Stomach (tissue), 9 donors: Measurements from ENCODE around the gene TBC1D30. TPM values are rescaled to one million over a fixed set of nuclear protein-coding genes. Genes with fewer than 3 reads are reported as not detected.

ENCODE experiments used
- DNase-seq, 2 donors: peaks; one replicate each; pipeline versions ENCODE4 v3.0.0 to v3.0.0-alpha.2; 2013 to 2019
- H3K27ac ChIP-seq, 5 donors: fragments of 200-600 bp in 4 of 5; sonication (generic) in 4 of 5; one replicate each; pipeline ENCODE4 v1.5.1; 2013 to 2019; ENCODE audit warnings: mild to moderate bottlenecking in 1 of 5, moderate library complexity in 1 of 5
- H3K27me3 ChIP-seq, 3 donors: fragments of 200-600 bp; sonication (generic); one replicate each; pipeline ENCODE4 v1.5.1; 2017 to 2019; ENCODE audit warnings: mixed run types in 1 of 3
- H3K36me3 ChIP-seq, 4 donors: fragments of 200-600 bp; sonication (generic); 1 replicate in 3 of 4; 2 replicates in 1 of 4; pipeline ENCODE4 v1.5.1; 2016 to 2019
- H3K4me1 ChIP-seq, 4 donors: fragments of 200-600 bp; sonication (generic); one replicate each; pipeline ENCODE4 v1.5.1; 2016 to 2019
- H3K4me3 ChIP-seq, 4 donors: fragments of 200-600 bp; sonication (generic) in 3 of 4; one replicate each; pipeline ENCODE4 v1.5.1; 2016 to 2019; ENCODE audit warnings: mild to moderate bottlenecking in 1 of 4
- H3K9me3 ChIP-seq, 4 donors: fragments of 200-600 bp; sonication (generic); one replicate each; pipeline ENCODE4 v1.5.1; 2016 to 2019
- CTCF ChIP-seq, 7 experiments: fragments of 450-650 bp in 4 of 7; fragments of 200-600 bp in 3 of 7; sonication (generic) in 3 of 7; IDR thresholded peaks; one replicate each; pipeline ENCODE4 v1.5.1; 2016 to 2019; ENCODE audit warnings: antibody characterized with exemption in 7 of 7, control low read depth in 2 of 7, mild to moderate bottlenecking in 1 of 7
- EP300 ChIP-seq: sonication (generic); formaldehyde crosslinking; IDR thresholded peaks from one replicate; pipeline ENCODE4 v1.6.1; 2017; ENCODE audit warnings: antibody characterized with exemption
- POLR2A ChIP-seq, 4 donors: fragments of 450-650 bp; IDR thresholded peaks; one replicate each; pipeline ENCODE4 v1.6.1; 2016; ENCODE audit warnings: antibody characterized with exemption in 4 of 4, control low read depth in 2 of 4, mild to moderate bottlenecking in 1 of 4, moderate library complexity in 1 of 4
- POLR2AphosphoS5 ChIP-seq, 3 donors: sonication (generic); formaldehyde crosslinking; IDR thresholded peaks; one replicate each; pipeline ENCODE4 v1.6.1; 2016; ENCODE audit warnings: antibody characterized with exemption in 3 of 3
- WGBS, 5 donors: extraction: QIAGEN DNeasy Blood & Tissue Kit in 3 of 5; methylation state at CpG; one replicate each; pipeline versions ENCODE4 v1.1.5 to v1.1.7; 2013 to 2018; 5-methylcytosine and 5-hydroxymethylcytosine counted together
- intact Hi-C: fragments of 100-400 bp; cut with DNase I; formaldehyde crosslinking; loops from one replicate; pipeline ENCODE4 v1.15.1; 2023; ENCODE audit warnings: low total_unique reads
- polyA plus RNA-seq, 3 donors: library from polyadenylated mRNA; stranded (reverse); fragments of 200-250 nt; gene quantifications; one replicate each; pipeline ENCODE4 v1.2.3, GENCODE V29; 2013
- total RNA-seq, 5 donors: library from RNA; depleted of rRNA; stranded (reverse); fragments of >200 nt; gene quantifications; one replicate each; pipeline versions ENCODE4 v1.1.0 to v1.2.3, GENCODE V29; 2014 to 2016
- donor health status: healthy with polysubstance abuse.
- donor health status: Bipolar disorder and iron deficiency.
- donor health status: healthy.

The TBC1D30 gene
- total and polyA plus RNA-seq, 8 donors: 1.8 to 41.1 (median 8.9) TPM

GRCh38 chr12:64808110-64808509 lies 16.3 kb upstream of the TBC1D30 start:
- WGBS, 5 donors: 47 to 56% (median 51%) methylated on average over 5 of the region's 5 CpGs
- no peak overlapping the region for H3K27ac ChIP-seq
- intact Hi-C loops: no loop called here
- H3K27me3 ChIP-seq: no peaks in the 10 kb centered on the region
- H3K4me3 ChIP-seq: no peak overlapping the region
- no peak for TF ChIP-seq POLR2AphosphoS5 (IDR thresholded peaks at IDR 0.05)
- TF ChIP-seq POLR2A (IDR thresholded peaks at IDR 0.05): no peak
- no peak for TF ChIP-seq CTCF (IDR thresholded peaks at IDR 0.05)
- TF ChIP-seq EP300: no peak
- H3K9me3 ChIP-seq: no peaks in the 10 kb centered on the region
- DNase-seq: no peak
- H3K36me3 ChIP-seq: no peaks in the 10 kb centered on the region
- H3K4me1 ChIP-seq: peaks cover 0 to 10% (median 3%) of the 10 kb centered on the region in 4 donors

GRCh38 chr12:64810831-64811230 lies 13.6 kb upstream of the TBC1D30 start:
- DNase-seq: no peak
- H3K27ac ChIP-seq: no peak overlapping the region
- 35 to 75% (median 54%) methylated on average over 1 of the region's 1 CpG for WGBS, 5 donors
- intact Hi-C loops: no loop called here
- no peaks in the 10 kb centered on the region for H3K27me3 ChIP-seq
- no peak overlapping the region for H3K4me3 ChIP-seq
- no peak for TF ChIP-seq POLR2A (IDR thresholded peaks at IDR 0.05)
- TF ChIP-seq CTCF (IDR thresholded peaks at IDR 0.05): no peak
- TF ChIP-seq EP300: no peak
- TF ChIP-seq POLR2AphosphoS5 (IDR thresholded peaks at IDR 0.05): no peak
- peaks cover 0 to 12% (median 7%) of the 10 kb centered on the region in 4 donors for H3K4me1 ChIP-seq
- H3K36me3 ChIP-seq: no peaks in the 10 kb centered on the region
- no peaks in the 10 kb centered on the region for H3K9me3 ChIP-seq

GRCh38 chr12:64813723-64814122 lies 10.7 kb upstream of the TBC1D30 start:
- no peak for DNase-seq
- H3K36me3 ChIP-seq: no peaks in the 10 kb centered on the region
- no peaks in the 10 kb centered on the region for H3K27me3 ChIP-seq
- H3K4me3 ChIP-seq: no peak overlapping the region
- H3K4me1 ChIP-seq: peaks cover 0 to 12% (median 7%) of the 10 kb centered on the region in 4 donors
- WGBS, 5 donors: 60 to 77% (median 70%) methylated on average over 3 of the region's 3 CpGs
- no peaks in the 10 kb centered on the region for H3K9me3 ChIP-seq
- TF ChIP-seq CTCF (IDR thresholded peaks at IDR 0.05): no peak
- TF ChIP-seq EP300: no peak
- no peak for TF ChIP-seq POLR2A (IDR thresholded peaks at IDR 0.05)
- no peak for TF ChIP-seq POLR2AphosphoS5 (IDR thresholded peaks at IDR 0.05)
- intact Hi-C loops: no loop called here
- no peak overlapping the region for H3K27ac ChIP-seq

GRCh38 chr12:64814432-64814831 lies 10.0 kb upstream of the TBC1D30 start:
- DNase-seq: no peak
- Histone ChIP-seq H3K27ac (no peak overlapping the region), H3K4me3 (no peak overlapping the region), H3K27me3 (no peaks in the 10 kb centered on the region), H3K4me1 (peaks cover 0 to 12% (median 7%) of the 10 kb centered on the region in 4 donors), H3K9me3 (no peaks in the 10 kb centered on the region), H3K36me3 (no peaks in the 10 kb centered on the region)
- TF ChIP-seq CTCF (IDR thresholded peaks at IDR 0.05): no peak
- TF ChIP-seq EP300: no peak
- TF ChIP-seq POLR2AphosphoS5 (IDR thresholded peaks at IDR 0.05): no peak
- TF ChIP-seq POLR2A (IDR thresholded peaks at IDR 0.05): no peak
- 40 to 54% (median 45%) methylated on average over 2 of the region's 2 CpGs for WGBS, 5 donors
- intact Hi-C loops: no loop called here
